PC-3 (cell line): Measurements from ENCODE around the gene TMEM229B. TPM values are rescaled to one million over a fixed set of nuclear protein-coding genes. Genes with fewer than 3 reads are reported as not detected.
A peak's percentile ranks its signal among the peaks of the same experiment; 100 is the strongest.

ENCODE experiments used
- ATAC-seq: fragments of 200-7000 bp; cut with Tn5 transposase; 2 replicates; pipeline ENCODE4 v1.9.1; 2020; ENCODE audit warnings: mild to moderate bottlenecking, moderate library complexity
- BruUV-seq: library from RNA; stranded (reverse); fragments of 400-500 nt; replicated peaks from 2 replicates; lab custom pipeline; 2021; lab: Mats Ljungman, UMichigan
- CTCF ChIA-PET: fragments of 300-600 bp; sonication (Branson Sonifier 250); formaldehyde crosslinking; loops from one replicate; lab custom pipeline; 2022; ENCODE audit warnings: antibody characterized with exemption; lab: Charles Lee
- POLR2A ChIA-PET: fragments of 300-600 bp; sonication (Branson Sonifier 250); formaldehyde crosslinking; loops from one replicate; lab custom pipeline; 2022; ENCODE audit warnings: antibody characterized with exemption; ENCODE audit not compliant: unreplicated experiment; lab: Charles Lee
- DNase-seq: peaks from one replicate; pipeline ENCODE4 v3.0.0-alpha.2; 2015
- H2AFZ ChIP-seq: fragments of 300-600 bp; sonication (generic); 2 replicates; pipeline ENCODE4 v1.6.0; 2016; ENCODE audit warnings: antibody characterized with exemption, low read length
- H3F3A ChIP-seq: fragments of 300-600 bp; sonication (generic); one replicate; pipeline ENCODE4 v1.6.0; 2017; ENCODE audit warnings: antibody characterized with exemption, low read length, control low read depth, mild to moderate bottlenecking; ENCODE audit not compliant: unreplicated experiment
- H3K27ac ChIP-seq: fragments of 300-600 bp; sonication (generic); 2 replicates; pipeline ENCODE4 v1.5.1; 2016; ENCODE audit warnings: mild to moderate bottlenecking, low read length
- H3K27me3 ChIP-seq: fragments of 300-600 bp; sonication (generic); 2 replicates; pipeline ENCODE4 v1.6.1; 2016; ENCODE audit warnings: low read length, mixed read lengths
- H3K36me3 ChIP-seq: fragments of 300-600 bp; sonication (generic); 2 replicates; pipeline ENCODE4 v1.6.1; 2016; ENCODE audit warnings: low read depth, mixed run types, low read length, mixed read lengths
- H3K4me1 ChIP-seq: fragments of 300-600 bp; sonication (generic); 2 replicates; pipeline ENCODE4 v1.5.1; 2016; ENCODE audit warnings: low read length; ENCODE audit not compliant: insufficient read depth
- H3K4me2 ChIP-seq: fragments of 300-600 bp; sonication (generic); 2 replicates; pipeline ENCODE4 v1.6.0; 2016; ENCODE audit warnings: low read length
- H3K4me3 ChIP-seq: fragments of 300-600 bp; sonication (generic); 2 replicates; pipeline ENCODE4 v1.5.1; 2016; ENCODE audit warnings: mild to moderate bottlenecking, low read length, mixed read lengths
- H3K79me2 ChIP-seq: fragments of 300-600 bp; sonication (generic); 2 replicates; pipeline ENCODE4 v1.6.1; 2017; ENCODE audit warnings: low read length, mixed read lengths
- H3K9ac ChIP-seq: fragments of 300-600 bp; sonication (generic); 2 replicates; pipeline ENCODE4 v1.6.0; 2016; ENCODE audit warnings: mild to moderate bottlenecking, low read length
- H3K9me2 ChIP-seq: fragments of 300-600 bp; sonication (generic); replicated peaks from 2 replicates; pipeline ENCODE4 v1.6.1; 2016; ENCODE audit warnings: mixed run types, low read length, mixed read lengths
- H3K9me3 ChIP-seq: fragments of 300-600 bp; sonication (generic); 2 replicates; pipeline ENCODE4 v1.6.1; 2016; ENCODE audit warnings: low read length, mixed read lengths
- H4K20me1 ChIP-seq: fragments of 300-600 bp; sonication (generic); 2 replicates; pipeline ENCODE4 v1.6.1; 2016; ENCODE audit warnings: low read length, mixed read lengths
- CTCF ChIP-seq: fragments of 300-600 bp; sonication (generic); conservative IDR thresholded peaks from 2 replicates; pipeline ENCODE4 v1.5.1; 2017; ENCODE audit warnings: antibody characterized with exemption, low read depth, mild to moderate bottlenecking, low read length
- EZH2 ChIP-seq: fragments of 300-600 bp; sonication (generic); IDR thresholded peaks from one replicate; pipeline ENCODE4 v1.6.1; 2017; ENCODE audit warnings: antibody characterized with exemption, mild to moderate bottlenecking, low read length; ENCODE audit not compliant: unreplicated experiment
- EZH2phosphoT487 ChIP-seq: fragments of 300-600 bp; sonication (generic); IDR thresholded peaks from 2 replicates; pipeline ENCODE4 v1.6.1; 2018; ENCODE audit warnings: mild to moderate bottlenecking, antibody characterized with exemption, low read length, borderline replicate concordance
- intact Hi-C: fragments of 100-400 bp; cut with micrococcal nuclease; formaldehyde crosslinking; loops from 2 replicates; pipeline ENCODE4 v1.9.0; 2023
- total RNA-seq: library from RNA; depleted of rRNA; stranded (reverse); fragments of >200 nt; gene quantifications from 2 replicates; pipeline ENCODE4 v1.2.3, GENCODE V29; 2014

Gene TMEM229B
- total RNA-seq, 1 experiment from 2014 or later, result not detected

- Histone ChIP-seq H3K4me1 (peaks cover 4% of the 10 kb centered on the region; the same call in 1 of the 2 replicates), H3K36me3 (no peaks in the 10 kb centered on the region), H3K9me3 (no peaks in the 10 kb centered on the region), H2AFZ (no peak overlapping the region), H4K20me1 (no peaks in the 10 kb centered on the region), H3K9me2 (no peaks in the 10 kb centered on the region), H3K9ac (no peak overlapping the region), H3K4me3 (no peak overlapping the region), H3K27ac (no peak overlapping the region), H3K4me2 (no peak overlapping the region), H3K79me2 (no peaks in the 10 kb centered on the region), H3F3A (no peaks in the 10 kb centered on the region), H3K27me3 (no peaks in the 10 kb centered on the region)
- intact Hi-C loops, result no loop called here
- no peak for DNase-seq
- ATAC-seq, result peak; percentile 42
- BruUV-seq, result no TSS peak
- TF ChIP-seq EZH2phosphoT487 (no peak), CTCF (no peak), EZH2 (no peak)
- CTCF ChIA-PET, result no interaction called here
- POLR2A ChIA-PET, result no interaction called here
Observed at GRCh38 chr14:67442139-67442906, 46.2 kb downstream of the TMEM229B start.

GRCh38 chr14:67441672-67442071 is 46.8 kb downstream of the TMEM229B start:
- ATAC-seq (no peak), DNase-seq (no peak)
- CTCF ChIA-PET, result no interaction called here
- Histone ChIP-seq H3K9ac (no peak overlapping the region), H3K27me3 (no peaks in the 10 kb centered on the region), H4K20me1 (no peaks in the 10 kb centered on the region), H3K27ac (no peak overlapping the region), H3K79me2 (no peaks in the 10 kb centered on the region), H3K4me1 (peaks cover 4% of the 10 kb centered on the region; the same call in 1 of the 2 replicates), H2AFZ (no peak overlapping the region), H3K4me2 (no peak overlapping the region), H3F3A (no peaks in the 10 kb centered on the region), H3K9me2 (no peaks in the 10 kb centered on the region), H3K4me3 (no peak overlapping the region), H3K36me3 (no peaks in the 10 kb centered on the region), H3K9me3 (no peaks in the 10 kb centered on the region)
- no TSS peak for BruUV-seq
- TF ChIP-seq EZH2phosphoT487, result no peak
- TF ChIP-seq CTCF, result no peak
- TF ChIP-seq EZH2, result no peak
- POLR2A ChIA-PET, result no interaction called here
- intact Hi-C loops, result no loop called here

- H3K27ac ChIP-seq, result no peak overlapping the region
- CTCF ChIA-PET, result no interaction called here
- no peak for TF ChIP-seq EZH2
- TF ChIP-seq EZH2phosphoT487, result no peak
- TF ChIP-seq CTCF, result no peak
- no TSS peak for BruUV-seq
- POLR2A ChIA-PET, result no interaction called here
- no peaks in the 10 kb centered on the region for H3K27me3 ChIP-seq
- no peaks in the 10 kb centered on the region for H4K20me1 ChIP-seq
- H3K9me2 ChIP-seq, result no peaks in the 10 kb centered on the region
- H2AFZ ChIP-seq, result no peak overlapping the region
- intact Hi-C loops, result no loop called here
- H3K4me3 ChIP-seq, result no peak overlapping the region
- no peaks in the 10 kb centered on the region for H3F3A ChIP-seq
- DNase-seq (no peak), ATAC-seq (no peak)
- no peaks in the 10 kb centered on the region for H3K36me3 ChIP-seq
- H3K9ac ChIP-seq, result no peak overlapping the region
- peaks cover 4% of the 10 kb centered on the region; the same call in 1 of the 2 replicates for H3K4me1 ChIP-seq
- H3K4me2 ChIP-seq, result no peak overlapping the region
- H3K9me3 ChIP-seq, result no peaks in the 10 kb centered on the region
- H3K79me2 ChIP-seq, result no peaks in the 10 kb centered on the region
Observed at GRCh38 chr14:67441256-67441655, 47.3 kb downstream of the TMEM229B start.
